Effector memory CD8-positive, alpha-beta T cell (primary cell): ENCODE data around the gene RGL3.
A peak's percentile ranks its signal among the peaks of the same experiment; 100 is the strongest.

ENCODE experiments used
- ATAC-seq: fragments of 150-1000 bp; cut with Tn5 transposase; replicated peaks from 2 replicates; pipeline ENCODE4 v1.10.0; 2021; ENCODE audit warnings: mild to moderate bottlenecking, moderate library complexity
- DNase-seq, 3 experiments: peaks; one replicate each; pipeline ENCODE4 v3.0.0; 2021
- H3K27ac Mint-ChIP-seq, 2 donors: one replicate each; pipeline ENCODE4 v1.8.0; 2022; ENCODE audit warnings: mild to moderate bottlenecking in 2 of 2, mixed read lengths in 2 of 2, moderate library complexity in 2 of 2
- H3K27me3 Mint-ChIP-seq, 2 donors: one replicate each; pipeline ENCODE4 v1.8.0; 2022; ENCODE audit warnings: mixed read lengths in 2 of 2
- H3K36me3 Mint-ChIP-seq: one replicate; pipeline ENCODE4 v1.8.0; 2022; ENCODE audit warnings: mild to moderate bottlenecking, moderate library complexity, mixed read lengths; ENCODE audit not compliant: insufficient read depth
- H3K4me1 Mint-ChIP-seq, 2 donors: one replicate each; pipeline ENCODE4 v1.8.0; 2022; ENCODE audit warnings: low read depth in 2 of 2, mixed read lengths in 2 of 2
- H3K4me3 Mint-ChIP-seq, 2 donors: one replicate each; pipeline ENCODE4 v1.8.0; 2022; ENCODE audit warnings: mild to moderate bottlenecking in 2 of 2, mixed read lengths in 2 of 2, moderate library complexity in 2 of 2
- H3K9me3 Mint-ChIP-seq, 2 donors: one replicate each; pipeline ENCODE4 v1.8.0; 2022; ENCODE audit warnings: mixed read lengths in 2 of 2

Gene RGL3

DNA sequence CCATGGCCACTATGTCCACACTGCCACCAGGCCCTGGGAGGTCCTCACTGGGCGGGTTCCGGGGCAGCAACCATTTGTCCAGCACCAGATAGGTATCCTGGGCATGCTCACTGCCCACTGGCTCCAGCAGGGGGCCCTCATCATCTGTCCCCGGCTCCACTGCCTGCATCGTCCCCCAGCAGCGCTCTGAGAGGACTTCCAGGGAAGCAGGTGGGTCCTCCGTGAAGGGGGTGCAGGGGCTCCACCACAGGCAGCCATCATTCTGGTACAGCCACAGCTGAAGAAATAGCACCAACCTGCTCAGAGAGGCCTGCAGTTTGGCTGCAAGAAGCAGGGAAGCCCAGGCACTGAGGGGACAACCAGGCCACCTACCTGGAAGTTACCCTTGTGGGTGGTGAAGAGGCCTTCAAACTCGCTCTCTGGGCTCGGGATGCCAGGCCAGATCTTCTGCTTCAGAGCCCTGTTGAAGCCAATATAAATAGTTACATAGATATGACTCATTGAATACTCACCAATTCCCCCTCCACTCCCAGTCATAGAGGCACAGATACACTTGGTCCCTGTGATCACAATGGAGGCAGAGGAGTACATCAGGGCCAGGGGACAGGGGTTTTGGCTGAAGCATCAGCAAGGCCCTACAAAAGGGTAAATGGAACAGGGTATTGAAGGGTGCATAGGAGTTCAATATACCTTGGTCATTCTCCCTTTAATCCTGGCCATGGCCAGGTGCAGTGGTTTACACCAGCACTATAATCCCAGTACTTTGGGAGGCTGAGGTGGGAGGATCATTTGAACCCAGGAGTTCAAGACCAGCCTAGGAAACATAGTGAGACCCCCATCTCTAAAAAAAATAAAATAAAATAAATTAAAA is 40.6 kb downstream of the RGL3 start:
- ATAC-seq (no peak), DNase-seq (no peak)
- peak overlapping the region in 1 of 2 donors; percentile 28 for H3K4me3 Mint-ChIP-seq
- peaks cover 31 to 40% of the 10 kb centered on the region in 2 donors for H3K4me1 Mint-ChIP-seq
- no peaks in the 10 kb centered on the region for H3K9me3 Mint-ChIP-seq
- peaks cover 7 to 21% of the 10 kb centered on the region in 2 donors for H3K27me3 Mint-ChIP-seq
- H3K36me3 Mint-ChIP-seq = peaks cover 16% of the 10 kb centered on the region
- no peak overlapping the region for H3K27ac Mint-ChIP-seq

- ATAC-seq (no peak), DNase-seq (no peak)
- peaks cover 15% of the 10 kb centered on the region for H3K36me3 Mint-ChIP-seq
- peaks cover 32 to 37% of the 10 kb centered on the region in 2 donors for H3K4me1 Mint-ChIP-seq
- H3K27ac Mint-ChIP-seq = no peak overlapping the region
- H3K27me3 Mint-ChIP-seq = peaks cover 2 to 14% of the 10 kb centered on the region in 2 donors
- no peak overlapping the region for H3K4me3 Mint-ChIP-seq
- H3K9me3 Mint-ChIP-seq = no peaks in the 10 kb centered on the region
Measured at GRCh38 chr19:11377756-11378155, 41.4 kb downstream of the RGL3 start.

- no peak for ATAC-seq
- H3K27ac Mint-ChIP-seq = peak overlapping the region; percentile 18 to 29
- no peak overlapping the region for H3K4me3 Mint-ChIP-seq
- H3K4me1 Mint-ChIP-seq = peaks cover 29 to 34% of the 10 kb centered on the region in 2 donors
- peaks cover 12% of the 10 kb centered on the region for H3K36me3 Mint-ChIP-seq
- DNase-seq = no peak
- H3K27me3 Mint-ChIP-seq = peaks cover 0 to 8% of the 10 kb centered on the region in 2 donors
- H3K9me3 Mint-ChIP-seq = no peaks in the 10 kb centered on the region
Measured at GRCh38 chr19:11377237-11377636, 41.9 kb downstream of the RGL3 start.

- Mint-ChIP-seq H3K27ac (no peak overlapping the region), H3K27me3 (no peaks in the 10 kb centered on the region), H3K9me3 (no peaks in the 10 kb centered on the region), H3K4me3 (no peak overlapping the region), H3K4me1 (peaks cover 19 to 21% of the 10 kb centered on the region in 2 donors), H3K36me3 (peaks cover 3% of the 10 kb centered on the region)
- DNase-seq = peak; percentile 63 to 71 (median 69)
- peak; percentile 51 for ATAC-seq
Measured at GRCh38 chr19:11375143-11375948, 43.8 kb downstream of the RGL3 start.

DNA sequence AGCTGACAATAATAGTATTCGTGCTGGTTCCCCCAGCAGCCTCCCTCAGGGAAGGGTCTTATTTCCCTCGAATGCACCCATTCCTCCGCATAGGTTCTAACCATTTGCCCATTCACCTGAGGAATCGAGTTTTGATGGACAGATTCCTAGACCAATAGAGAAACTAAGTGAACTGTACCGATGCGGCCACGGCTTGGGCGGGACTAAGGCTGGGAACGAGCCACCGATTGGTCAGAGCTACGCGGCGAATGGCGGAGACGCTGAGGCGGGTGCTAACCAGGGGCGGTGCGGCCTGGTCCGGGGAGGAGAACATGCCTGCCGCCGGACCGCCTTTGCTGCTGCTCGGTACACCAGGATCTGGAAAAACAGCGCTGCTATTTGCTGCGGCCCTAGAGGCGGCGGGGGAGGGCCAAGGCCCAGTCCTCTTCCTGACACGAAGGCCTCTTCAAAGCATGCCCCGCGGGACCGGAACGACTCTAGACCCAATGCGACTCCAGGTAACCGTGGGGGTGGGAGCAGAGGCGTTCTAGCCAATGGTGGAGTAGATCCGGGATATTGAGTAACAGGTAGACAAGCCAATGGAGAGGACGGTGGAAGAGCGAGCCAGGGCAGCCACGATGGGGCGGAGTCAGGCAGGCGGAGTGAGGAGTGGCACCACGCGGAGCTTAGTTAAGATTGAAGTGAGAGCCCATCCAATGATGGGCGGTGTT is 44.5 kb downstream of the RGL3 start, which contains the start of gene SWSAP1:
SWSAP1 (plus strand) TSS at position 234 of the 710 bp plus-strand sequence; CDS start at position 249, 15 bp downstream.
- Mint-ChIP-seq H3K4me1 (peaks cover 13 to 17% of the 10 kb centered on the region in 2 donors), H3K27ac (no peak within 1 kb of the TSS), H3K4me3 (peak within 1 kb of the TSS in 1 of 2 donors; percentile 0), H3K36me3 (peaks cover 3% of the 10 kb centered on the region), H3K9me3 (no peaks in the 10 kb centered on the region), H3K27me3 (no peaks in the 10 kb centered on the region)
- DNase-seq (peak; percentile 94 to 96 (median 95)), ATAC-seq (peak; percentile 88)

GRCh38 chr19:11373885-11374432 is 45.2 kb downstream of the RGL3 start:
- H3K4me3 Mint-ChIP-seq = no peak overlapping the region
- no peak for ATAC-seq

DNA sequence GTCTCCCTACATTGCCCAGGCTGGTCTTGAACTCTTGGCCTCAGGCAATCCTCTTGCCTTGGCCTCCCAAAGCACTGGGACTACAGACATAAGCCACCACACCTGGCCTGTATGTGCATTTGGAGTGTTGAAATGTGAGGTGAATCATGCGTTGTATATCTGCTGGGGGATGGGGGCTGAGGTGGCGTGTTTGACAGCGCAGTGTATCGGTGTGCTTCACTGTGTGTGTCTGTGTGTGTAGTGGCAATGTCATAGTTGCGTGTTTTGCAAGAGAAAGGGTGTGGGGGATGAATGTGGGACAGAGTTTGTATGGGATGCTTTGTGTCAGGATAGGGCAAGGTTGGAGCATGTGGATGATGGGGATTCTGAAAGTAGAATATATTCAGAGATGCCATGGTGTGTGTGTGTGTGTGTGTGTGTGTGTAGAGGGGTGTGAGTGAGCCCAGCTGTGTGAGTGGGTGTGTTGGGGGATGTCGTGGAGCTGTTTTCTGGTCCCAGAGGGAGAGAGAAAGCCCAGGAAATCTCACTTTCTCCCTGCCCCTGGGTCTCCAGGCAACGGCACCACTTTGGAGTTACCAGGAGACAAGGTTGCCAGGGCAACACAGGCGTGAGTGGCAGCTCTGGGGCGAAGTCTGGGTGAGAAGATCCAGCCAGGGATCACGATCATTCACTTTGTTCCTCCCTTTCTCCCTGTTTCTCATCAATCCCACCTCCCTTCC is 45.8 kb downstream of the RGL3 start:
- H3K27ac Mint-ChIP-seq = no peak overlapping the region
- no peak for DNase-seq

More at GRCh38 chr19:11373885-11374432, 45.2 kb downstream of the RGL3 start:
- no peak for DNase-seq
- Mint-ChIP-seq H3K9me3 (no peaks in the 10 kb centered on the region), H3K27ac (no peak overlapping the region), H3K36me3 (peaks cover 6% of the 10 kb centered on the region), H3K27me3 (no peaks in the 10 kb centered on the region), H3K4me1 (peaks cover 13 to 17% of the 10 kb centered on the region in 2 donors)

DNA sequence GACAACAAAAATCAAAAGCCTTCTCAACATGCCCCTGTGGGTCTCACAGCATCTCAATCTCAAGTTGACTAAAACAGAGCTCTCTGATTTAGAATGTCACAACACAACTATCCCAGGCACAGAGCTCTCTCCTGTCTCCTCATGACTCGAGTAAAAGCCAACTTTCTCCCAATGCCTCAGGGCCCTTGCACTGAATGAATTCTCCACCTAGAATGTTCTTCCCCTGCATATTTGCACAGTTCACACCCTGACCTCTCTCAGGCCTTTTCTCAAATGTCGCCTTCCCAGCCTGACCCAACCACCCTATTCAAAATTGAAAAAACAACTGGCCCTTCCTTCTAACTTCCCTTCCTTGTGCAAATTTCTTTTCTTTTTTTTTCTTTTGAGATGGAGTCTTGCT is 48.4 kb downstream of the RGL3 start:
- no peak overlapping the region for H3K27ac Mint-ChIP-seq
- H3K4me1 Mint-ChIP-seq = peaks cover 3 to 8% of the 10 kb centered on the region in 2 donors
- ATAC-seq (no peak), DNase-seq (no peak)
- no peaks in the 10 kb centered on the region for H3K9me3 Mint-ChIP-seq
- H3K27me3 Mint-ChIP-seq = no peaks in the 10 kb centered on the region
- H3K4me3 Mint-ChIP-seq = no peak overlapping the region
- H3K36me3 Mint-ChIP-seq = peaks cover 6% of the 10 kb centered on the region

More for the DNA sequence above, 45.8 kb downstream of the RGL3 start:
- H3K4me3 Mint-ChIP-seq = peak overlapping the region in 1 of 2 donors; percentile 0
- no peaks in the 10 kb centered on the region for H3K9me3 Mint-ChIP-seq
- no peaks in the 10 kb centered on the region for H3K27me3 Mint-ChIP-seq
- ATAC-seq = no peak
- peaks cover 6% of the 10 kb centered on the region for H3K36me3 Mint-ChIP-seq
- H3K4me1 Mint-ChIP-seq = peaks cover 13 to 17% of the 10 kb centered on the region in 2 donors

- DNase-seq (no peak), ATAC-seq (no peak)
- H3K36me3 Mint-ChIP-seq = peaks cover 10% of the 10 kb centered on the region
- no peaks in the 10 kb centered on the region for H3K27me3 Mint-ChIP-seq
- H3K4me3 Mint-ChIP-seq = no peak overlapping the region
- H3K9me3 Mint-ChIP-seq = no peaks in the 10 kb centered on the region
- H3K4me1 Mint-ChIP-seq = peaks cover 0 to 4% of the 10 kb centered on the region in 2 donors
- H3K27ac Mint-ChIP-seq = no peak overlapping the region
Measured at GRCh38 chr19:11367528-11367927, 51.6 kb downstream of the RGL3 start.

- H3K4me3 Mint-ChIP-seq = no peak overlapping the region
- H3K27me3 Mint-ChIP-seq = no peaks in the 10 kb centered on the region
- DNase-seq (no peak), ATAC-seq (no peak)
- no peaks in the 10 kb centered on the region for H3K9me3 Mint-ChIP-seq
- H3K27ac Mint-ChIP-seq = no peak overlapping the region
- peaks cover 13% of the 10 kb centered on the region for H3K36me3 Mint-ChIP-seq
- H3K4me1 Mint-ChIP-seq = peaks cover 2 to 4% of the 10 kb centered on the region in 2 donors
Measured at GRCh38 chr19:11365557-11366117, 53.5 kb downstream of the RGL3 start.

- Mint-ChIP-seq H3K9me3 (no peaks in the 10 kb centered on the region), H3K27ac (no peak overlapping the region), H3K36me3 (peaks cover 16% of the 10 kb centered on the region), H3K4me3 (no peak overlapping the region), H3K4me1 (peaks cover 2 to 4% of the 10 kb centered on the region in 2 donors), H3K27me3 (no peaks in the 10 kb centered on the region)
- ATAC-seq = no peak
- DNase-seq = no peak
Measured at GRCh38 chr19:11364935-11365334, 54.2 kb downstream of the RGL3 start.

DNA sequence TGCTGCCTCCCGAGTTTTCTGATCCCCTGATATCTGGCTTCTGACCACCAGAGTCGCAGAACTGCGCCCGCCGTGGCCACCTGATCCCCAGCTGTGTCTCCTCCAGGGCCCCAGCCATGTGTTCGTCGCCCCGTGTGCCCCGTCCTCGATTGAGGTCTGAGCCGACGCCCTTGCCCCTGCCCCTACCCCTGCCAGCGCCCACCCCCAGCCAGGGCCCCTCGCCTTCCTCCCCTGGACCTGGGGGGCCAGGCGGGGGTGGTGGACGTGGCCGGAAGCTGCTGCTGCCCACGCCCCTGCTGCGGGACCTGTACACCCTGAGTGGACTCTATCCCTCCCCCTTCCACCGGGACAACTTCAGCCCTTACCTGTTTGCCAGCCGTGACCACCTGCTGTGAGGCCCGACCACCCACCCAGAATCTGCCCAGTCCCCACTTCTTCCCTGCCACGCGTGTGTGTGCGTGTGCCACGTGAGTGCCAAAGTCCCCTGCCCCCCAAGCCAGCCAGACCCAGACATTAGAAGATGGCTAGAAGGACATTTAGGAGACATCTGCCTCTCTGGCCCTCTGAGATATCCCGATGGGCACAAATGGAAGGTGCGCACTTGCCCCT is 54.7 kb downstream of the RGL3 start:
- peaks cover 14% of the 10 kb centered on the region for H3K36me3 Mint-ChIP-seq
- no peaks in the 10 kb centered on the region for H3K27me3 Mint-ChIP-seq
- no peak for ATAC-seq
- no peak for DNase-seq
- H3K27ac Mint-ChIP-seq = no peak overlapping the region
- H3K4me3 Mint-ChIP-seq = no peak overlapping the region
- no peaks in the 10 kb centered on the region for H3K9me3 Mint-ChIP-seq
- H3K4me1 Mint-ChIP-seq = peaks cover 2 to 4% of the 10 kb centered on the region in 2 donors
